Prostate gland (tissue), 2 donors: ENCODE results near the gene IGLL5.

ENCODE experiments used
- POLR2A ChIP-seq: fragments of 450-650 bp; IDR thresholded peaks from one replicate; pipeline ENCODE4 v1.6.1; 2016; ENCODE audit warnings: antibody characterized with exemption, mild to moderate bottlenecking
- POLR2AphosphoS5 ChIP-seq: sonication (generic); formaldehyde crosslinking; IDR thresholded peaks from one replicate; pipeline ENCODE4 v1.6.1; 2017; ENCODE audit warnings: antibody characterized with exemption
- TF ChIP-seq, protein P1 (sequence below), 4 experiments: fragments of 200-600 bp in 2 of 4; fragments of 450-650 bp in 2 of 4; sonication (generic) in 2 of 4; IDR thresholded peaks; 1 replicate in 3 of 4; 2 replicates in 1 of 4; pipeline ENCODE4 v1.5.1; 2016 to 2019; ENCODE audit warnings: antibody characterized with exemption in 4 of 4, mild to moderate bottlenecking in 2 of 4, moderate library complexity in 2 of 4

DNA sequence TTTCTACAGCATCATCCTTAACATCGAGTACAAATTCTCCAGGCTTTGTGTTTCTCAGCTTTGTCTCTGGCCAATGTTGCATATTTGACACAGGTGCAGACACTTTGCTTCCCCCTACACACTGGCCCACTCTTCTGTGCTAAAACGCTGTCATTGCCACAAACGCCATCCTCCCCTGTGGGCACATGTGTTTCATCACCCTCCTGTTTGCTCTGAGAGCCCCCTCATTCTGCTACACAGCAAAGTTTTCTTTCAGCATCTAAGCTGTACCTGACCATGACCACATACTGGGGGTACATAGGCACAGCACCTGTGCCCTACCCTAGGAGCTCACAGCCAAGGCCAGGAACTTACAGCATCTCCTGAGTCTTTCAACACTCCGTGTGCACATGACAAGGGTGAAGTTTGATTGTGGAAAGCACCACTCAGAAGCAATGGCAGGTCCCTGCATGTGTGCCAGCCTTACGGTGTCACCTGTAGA is 7.9 kb upstream of the IGLL5 start:
- TF ChIP-seq, protein P1, sequence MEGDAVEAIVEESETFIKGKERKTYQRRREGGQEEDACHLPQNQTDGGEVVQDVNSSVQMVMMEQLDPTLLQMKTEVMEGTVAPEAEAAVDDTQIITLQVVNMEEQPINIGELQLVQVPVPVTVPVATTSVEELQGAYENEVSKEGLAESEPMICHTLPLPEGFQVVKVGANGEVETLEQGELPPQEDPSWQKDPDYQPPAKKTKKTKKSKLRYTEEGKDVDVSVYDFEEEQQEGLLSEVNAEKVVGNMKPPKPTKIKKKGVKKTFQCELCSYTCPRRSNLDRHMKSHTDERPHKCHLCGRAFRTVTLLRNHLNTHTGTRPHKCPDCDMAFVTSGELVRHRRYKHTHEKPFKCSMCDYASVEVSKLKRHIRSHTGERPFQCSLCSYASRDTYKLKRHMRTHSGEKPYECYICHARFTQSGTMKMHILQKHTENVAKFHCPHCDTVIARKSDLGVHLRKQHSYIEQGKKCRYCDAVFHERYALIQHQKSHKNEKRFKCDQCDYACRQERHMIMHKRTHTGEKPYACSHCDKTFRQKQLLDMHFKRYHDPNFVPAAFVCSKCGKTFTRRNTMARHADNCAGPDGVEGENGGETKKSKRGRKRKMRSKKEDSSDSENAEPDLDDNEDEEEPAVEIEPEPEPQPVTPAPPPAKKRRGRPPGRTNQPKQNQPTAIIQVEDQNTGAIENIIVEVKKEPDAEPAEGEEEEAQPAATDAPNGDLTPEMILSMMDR (IDR thresholded peaks at IDR 0.05), result no peak
- TF ChIP-seq POLR2A, result no peak
- TF ChIP-seq POLR2AphosphoS5, result no peak
